GM21576 (cell line): ENCODE measurements around the gene SIVA1.

Experiments used
- ATAC-seq: cut with Tn5 transposase; IDR thresholded peaks from one replicate; pipeline ENCODE4 v1.9.1; 2021; ENCODE audit warnings: mild to moderate bottlenecking, moderate library complexity; ENCODE audit not compliant: unreplicated experiment

SIVA1 gene

DNA sequence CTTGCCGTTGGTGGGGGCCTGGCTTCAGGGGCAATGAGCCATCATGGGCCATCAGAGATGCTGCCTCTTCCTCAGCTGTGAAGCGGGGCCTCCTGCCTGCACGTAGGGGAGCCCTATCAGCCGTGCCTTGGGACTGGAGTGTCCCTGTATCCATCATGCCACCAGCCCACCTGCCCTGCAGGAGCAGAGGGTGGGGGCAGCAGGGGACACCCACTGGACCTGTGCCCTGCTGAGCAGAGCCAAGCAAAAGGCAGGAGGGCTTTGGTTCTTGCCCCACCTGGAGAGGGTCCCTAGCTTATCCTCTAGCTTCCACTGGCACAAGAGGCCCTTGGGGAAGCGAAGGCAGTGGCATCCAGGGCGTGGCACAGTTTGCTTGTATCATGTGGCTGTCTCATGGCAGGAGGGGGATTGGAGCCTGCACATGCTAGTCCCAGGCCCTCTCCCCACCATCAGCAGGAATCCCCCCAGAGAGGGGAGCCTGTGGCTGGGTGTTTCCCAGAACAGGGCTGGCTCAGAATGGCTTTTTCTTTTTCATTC is 18.8 kb upstream of the SIVA1 start:
- ATAC-seq = no peak

DNA sequence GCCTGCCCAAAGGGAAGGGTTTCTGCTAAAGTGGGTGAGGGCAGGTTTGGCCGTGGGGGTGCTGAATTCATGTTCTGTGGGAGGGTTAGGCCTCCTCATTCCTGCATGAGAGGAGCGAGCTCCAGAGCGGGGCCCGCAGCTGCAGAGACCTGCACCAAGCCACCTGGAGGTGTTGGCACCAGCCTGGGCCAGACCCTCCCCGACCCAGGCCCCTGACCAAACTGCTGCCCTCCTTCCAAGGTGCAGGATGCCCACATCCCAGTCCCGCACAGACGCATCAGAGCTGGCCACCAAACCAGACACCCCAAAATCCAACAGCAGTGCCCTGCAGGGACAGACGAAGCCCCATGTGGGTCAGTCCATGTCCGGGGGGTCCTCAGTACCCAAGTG is 18.4 kb upstream of the SIVA1 start:
- ATAC-seq = no peak

DNA sequence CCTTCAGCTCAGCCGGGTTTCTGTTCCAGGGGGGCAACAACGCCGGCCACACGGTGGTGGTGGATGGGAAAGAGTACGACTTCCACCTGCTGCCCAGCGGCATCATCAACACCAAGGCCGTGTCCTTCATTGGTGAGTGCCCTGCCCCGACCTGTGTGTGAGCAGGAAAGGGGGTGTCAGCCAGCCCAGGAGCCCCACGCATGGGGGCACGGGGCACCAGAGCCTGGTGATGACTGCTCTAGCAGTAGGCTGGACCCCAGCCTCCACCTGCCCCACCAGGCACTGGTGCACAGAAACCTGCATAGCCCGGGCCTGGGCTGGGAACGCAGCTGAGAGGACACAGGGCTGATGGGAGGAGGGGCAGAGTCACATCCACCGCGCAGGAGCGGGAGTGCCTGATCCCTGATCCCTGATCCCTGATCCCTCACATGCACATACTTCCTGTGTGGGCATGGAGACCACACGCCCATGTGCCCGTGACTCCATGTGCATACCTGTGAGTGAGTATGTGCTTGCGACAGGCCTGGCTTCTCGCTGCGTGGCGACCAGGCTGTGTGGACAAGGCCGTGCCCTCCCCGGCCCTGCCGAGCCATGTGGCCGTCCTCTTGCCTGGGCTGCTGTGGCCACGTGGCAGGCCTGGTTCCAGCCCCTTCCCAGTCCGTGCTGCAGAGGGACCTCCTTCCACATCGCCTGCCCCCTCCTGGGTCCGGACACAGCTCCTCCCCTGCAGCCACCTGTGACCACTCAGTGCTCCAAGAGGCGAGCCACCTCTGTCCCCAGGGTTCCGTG is 17.8 kb upstream of the SIVA1 start:
- no peak for ATAC-seq

DNA sequence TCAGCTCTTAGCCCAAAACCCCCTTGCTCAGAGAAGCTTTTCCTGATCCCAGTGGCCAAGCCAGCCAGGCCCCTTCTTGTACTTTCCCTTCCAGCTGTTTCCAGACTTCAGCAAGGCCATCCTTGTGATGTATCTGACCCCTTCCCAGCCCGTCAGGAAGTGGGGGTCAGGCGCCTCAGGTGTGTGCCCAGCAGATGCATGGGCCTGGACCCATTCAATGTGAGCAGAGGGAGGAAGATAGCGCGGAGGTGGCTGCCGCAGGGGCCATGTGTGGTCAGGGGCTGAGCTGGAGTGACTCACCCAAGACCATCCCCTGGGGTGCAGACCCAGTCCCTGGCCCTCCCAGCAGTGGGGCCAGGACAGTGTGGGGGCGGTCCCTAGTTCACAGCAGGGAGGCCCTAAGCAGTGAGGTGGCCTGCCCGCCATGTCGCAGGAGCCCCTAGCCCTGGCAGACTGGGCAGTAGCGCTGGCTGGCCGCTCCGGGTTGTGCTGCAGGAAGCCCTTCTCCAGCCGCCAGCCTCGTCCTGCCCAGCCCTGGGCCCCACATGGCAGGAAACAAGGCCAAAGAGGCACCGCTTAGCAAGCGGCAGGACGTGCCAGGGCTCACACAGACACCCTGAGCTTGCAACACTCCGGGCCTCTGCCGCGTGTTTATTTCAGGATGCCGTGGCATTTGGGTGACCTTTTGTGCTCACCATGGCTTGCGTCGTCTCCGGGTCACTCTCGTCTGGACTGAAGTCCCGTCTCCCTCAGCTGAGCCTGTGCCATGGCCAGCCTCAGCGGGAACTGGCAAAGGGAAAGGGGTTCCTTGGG is 16.9 kb upstream of the SIVA1 start:
- no peak for ATAC-seq

DNA sequence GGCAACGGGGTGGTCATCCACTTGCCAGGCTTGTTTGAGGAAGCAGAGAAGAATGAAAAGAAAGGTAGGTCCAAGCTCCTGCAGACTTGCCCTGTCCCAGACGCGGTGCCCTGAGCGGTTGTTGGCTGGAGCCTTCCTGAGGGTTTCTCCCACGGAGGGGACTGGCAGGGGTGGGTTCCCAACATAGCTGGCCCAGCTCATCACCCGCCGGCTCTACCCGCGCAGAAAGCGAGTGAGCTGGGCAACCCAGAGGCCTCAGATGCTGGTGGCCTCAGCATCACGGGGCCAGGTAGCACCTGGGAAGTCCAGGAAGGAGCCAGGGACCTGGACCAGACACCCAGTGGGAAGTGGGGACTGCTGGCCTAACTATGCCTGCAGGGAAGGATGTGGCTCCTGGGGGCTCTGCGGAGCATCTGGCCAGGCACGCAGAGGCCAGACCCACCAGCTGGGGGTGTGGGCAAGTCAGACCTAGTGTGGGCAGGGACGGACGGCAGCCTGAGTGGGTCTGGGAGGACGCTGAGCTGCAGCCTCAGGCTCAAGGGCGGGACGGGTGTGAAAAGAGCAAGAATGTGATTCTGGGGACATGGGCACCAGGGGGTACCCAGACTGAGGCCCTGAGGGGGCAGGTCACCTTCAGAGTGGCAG is 14.4 kb upstream of the SIVA1 start:
- no peak for ATAC-seq

DNA sequence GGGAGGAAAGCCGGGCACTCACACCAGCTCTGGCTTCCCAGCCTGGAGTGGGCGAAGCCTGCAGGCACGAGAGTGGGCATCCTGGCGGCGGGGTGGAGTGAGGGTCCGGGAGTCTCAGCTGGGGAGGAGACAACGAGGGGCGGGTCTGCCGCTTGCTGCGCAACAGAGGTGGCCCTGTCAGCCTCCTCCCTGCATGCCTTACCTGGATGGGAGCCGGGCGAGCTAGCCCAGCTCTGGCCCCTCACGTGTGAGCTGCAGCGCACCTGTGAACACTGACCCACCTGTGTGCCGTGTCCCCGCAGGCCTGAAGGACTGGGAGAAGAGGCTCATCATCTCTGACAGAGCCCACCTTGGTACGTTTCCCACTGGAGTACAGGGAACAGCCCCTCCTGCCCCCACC is 13.9 kb upstream of the SIVA1 start:
- ATAC-seq = no peak

DNA sequence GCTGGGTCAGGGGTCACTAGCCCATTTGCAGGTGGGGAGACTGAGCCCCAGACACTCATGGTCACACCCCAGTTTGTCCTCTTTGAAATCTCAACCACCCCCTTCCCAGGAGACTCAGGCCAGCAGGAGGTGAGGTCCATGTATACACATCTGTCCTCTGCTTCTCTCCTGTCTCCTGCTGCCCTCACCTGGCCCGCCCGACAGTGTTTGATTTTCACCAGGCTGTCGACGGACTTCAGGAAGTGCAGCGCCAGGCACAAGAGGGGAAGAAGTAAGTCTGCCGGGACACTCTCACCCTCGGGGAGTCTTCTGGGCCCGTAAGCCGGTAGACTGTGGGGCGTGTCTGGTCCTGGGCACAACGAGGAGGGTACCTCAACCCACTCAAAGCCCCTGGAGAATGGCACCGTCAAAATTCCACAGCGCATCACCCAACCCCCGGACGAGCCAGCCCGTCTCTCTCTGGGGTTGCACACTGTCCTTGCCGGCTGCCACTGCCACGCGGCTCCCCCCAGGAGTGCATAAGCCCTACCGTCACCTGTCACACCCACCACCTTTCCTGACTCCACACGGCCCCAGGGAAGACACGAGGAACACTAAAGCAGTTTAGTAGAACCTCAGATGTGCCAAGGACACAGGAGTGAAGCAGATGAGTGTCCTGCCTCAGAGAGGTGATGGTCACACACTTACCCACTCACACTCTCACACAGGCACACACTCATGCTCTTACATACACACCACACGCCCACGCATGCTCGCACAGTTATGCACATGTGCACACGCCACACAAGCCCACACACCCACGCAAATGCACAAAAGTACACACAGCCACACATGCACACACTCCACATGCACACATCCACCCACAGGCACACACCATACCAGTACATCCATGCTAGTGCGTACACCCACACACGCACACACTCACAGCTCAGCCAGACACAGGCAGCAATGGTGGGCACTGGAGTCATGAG is 13.1 kb upstream of the SIVA1 start:
- ATAC-seq = no peak

DNA sequence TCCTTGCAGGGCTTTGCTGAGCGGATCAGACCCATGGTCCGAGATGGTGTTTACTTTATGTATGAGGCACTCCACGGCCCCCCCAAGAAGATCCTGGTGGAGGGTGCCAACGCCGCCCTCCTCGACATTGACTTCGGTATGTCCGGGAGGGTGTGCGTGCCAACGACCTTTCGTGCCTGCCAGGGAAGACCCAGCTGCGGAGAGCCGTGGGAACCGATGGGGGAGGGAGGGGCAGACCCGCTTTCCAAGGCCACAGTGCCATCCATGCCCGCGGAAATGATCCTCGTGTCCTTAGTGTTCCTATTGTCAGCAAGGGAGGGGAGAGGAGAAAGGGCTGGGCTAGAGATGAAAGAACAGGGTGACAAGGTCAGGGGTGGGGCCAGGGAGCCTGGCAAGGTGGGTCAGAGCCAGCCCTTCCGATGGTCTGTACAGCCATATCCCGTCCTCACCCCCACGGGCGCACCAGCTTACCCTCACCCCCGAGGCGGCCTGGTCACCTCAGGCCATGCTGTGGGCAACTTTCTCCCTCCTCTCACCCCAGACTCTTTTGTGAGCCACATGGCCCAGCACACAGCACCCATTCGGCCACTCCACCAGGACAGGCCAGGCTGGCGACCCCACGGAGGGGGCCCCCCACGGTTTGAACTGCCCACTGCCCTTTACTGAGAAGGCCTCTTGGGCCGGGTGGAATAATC is 11.7 kb upstream of the SIVA1 start:
- no peak for ATAC-seq

DNA sequence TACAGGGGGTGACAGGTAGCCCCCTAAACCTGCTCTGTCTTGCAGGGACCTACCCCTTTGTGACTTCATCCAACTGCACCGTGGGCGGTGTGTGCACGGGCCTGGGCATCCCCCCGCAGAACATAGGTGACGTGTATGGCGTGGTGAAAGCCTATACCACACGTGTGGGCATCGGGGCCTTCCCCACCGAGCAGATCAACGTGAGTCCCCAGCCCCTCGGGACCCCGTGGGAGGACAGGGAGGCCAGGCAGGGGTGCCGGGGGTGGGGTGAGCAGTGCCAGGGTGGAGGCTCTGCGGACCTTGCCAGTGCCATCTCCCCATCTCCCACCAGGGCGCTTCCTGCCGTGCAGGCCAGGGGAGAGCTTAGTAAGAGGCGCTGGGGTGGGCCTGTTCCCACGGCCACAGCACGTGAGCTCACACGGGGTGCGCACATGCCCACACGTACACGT is 11.1 kb upstream of the SIVA1 start:
- ATAC-seq = no peak

DNA sequence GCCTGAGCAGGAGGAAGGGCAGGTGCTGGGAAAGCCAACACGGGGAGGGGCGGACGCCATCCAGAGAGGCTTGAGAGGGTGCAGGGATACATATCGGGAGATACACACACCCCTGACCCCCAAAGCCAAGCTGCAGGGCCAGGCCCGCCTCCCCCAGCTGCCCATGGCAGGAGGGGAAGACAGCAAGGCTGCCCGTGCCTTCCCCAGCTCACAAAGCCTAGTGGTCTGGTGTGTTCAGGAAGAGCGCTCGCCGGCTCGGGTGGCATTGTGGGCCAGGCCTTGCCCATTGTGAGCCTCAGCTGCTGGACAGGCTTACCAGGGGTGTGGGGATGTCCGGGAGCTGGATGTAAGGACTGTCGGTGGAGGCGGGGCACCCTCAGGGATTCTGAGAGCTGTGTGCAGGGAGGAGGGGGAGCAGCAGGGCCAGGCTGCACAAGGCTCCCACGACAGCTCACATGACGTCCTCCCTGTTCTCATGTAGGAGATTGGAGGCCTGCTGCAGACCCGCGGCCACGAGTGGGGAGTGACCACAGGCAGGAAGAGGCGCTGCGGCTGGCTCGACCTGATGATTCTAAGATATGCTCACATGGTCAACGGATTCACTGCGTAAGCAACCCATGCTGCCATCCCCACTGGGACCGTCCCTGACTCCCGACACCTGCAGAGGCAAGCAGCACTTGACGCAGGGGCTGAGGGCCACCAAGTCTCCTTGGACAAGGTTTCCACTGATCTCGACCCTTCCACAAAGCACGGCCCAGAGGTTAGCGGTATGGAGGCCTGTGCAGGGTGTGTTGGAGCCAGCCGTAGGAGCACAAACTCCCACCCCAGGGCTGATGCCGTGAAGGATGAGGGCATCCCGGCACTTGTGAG is 10.1 kb upstream of the SIVA1 start:
- no peak for ATAC-seq

DNA sequence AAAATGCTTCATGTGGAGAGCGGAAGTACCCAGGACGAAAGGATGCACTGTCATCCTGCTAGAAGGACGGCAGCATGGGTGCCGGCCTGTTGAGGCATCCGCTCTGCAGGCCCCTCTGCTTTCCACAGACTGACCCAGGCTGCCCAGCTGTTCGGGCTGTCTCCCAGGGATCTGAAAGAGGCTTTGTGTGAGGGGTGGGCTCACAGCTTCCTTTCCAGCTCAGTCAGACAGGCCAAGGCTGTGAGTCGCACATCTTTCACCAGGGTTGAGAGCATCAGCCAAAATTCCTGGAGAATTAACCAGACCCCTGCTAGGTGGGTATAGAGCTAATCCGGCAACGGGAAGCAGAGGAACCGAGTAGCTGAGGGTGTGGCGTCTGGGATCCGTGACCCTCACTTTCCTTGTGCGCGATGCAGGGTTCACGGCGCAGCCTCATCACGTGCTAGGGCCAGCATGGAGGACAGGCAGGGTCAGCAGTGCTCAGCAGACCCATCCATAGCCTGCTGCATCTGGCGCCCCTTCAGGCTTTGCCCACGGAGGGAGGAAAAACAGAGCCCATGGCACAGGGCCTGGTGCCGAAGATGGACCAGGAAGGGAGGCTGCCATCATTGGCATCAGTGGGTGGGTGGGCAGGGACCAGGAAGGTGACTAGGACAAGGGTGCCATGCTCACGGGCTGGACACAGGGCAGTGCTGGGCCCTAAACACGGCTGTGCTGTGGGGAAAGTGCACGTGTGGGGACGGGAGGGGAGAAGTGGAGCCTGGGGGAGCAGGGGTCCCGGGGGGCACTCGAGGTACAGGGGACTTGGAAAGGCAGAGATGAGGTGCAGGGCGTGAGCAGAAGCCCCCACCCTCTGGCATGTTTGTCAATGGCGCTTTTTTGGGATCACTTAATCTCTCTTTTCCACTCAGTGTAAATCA is 9.2 kb upstream of the SIVA1 start:
- ATAC-seq = no peak

DNA sequence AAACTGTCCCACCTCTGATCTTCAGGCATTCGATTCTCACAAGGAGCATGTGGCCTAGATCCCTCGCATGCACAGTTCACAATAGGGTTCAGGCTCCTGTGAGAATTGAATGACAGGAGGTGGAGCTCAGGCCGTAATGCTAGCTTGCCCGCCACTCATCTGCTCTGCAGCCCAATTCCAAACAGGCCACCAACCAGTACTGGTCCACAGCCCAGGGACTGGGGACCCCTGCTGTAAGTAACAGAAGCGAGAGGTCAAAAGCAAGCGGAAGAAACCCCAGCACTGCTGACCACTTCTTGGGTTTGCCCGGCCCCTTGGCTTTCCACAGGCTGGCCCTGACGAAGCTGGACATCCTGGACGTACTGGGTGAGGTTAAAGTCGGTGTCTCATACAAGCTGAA is 8.5 kb upstream of the SIVA1 start:
- no peak for ATAC-seq

DNA sequence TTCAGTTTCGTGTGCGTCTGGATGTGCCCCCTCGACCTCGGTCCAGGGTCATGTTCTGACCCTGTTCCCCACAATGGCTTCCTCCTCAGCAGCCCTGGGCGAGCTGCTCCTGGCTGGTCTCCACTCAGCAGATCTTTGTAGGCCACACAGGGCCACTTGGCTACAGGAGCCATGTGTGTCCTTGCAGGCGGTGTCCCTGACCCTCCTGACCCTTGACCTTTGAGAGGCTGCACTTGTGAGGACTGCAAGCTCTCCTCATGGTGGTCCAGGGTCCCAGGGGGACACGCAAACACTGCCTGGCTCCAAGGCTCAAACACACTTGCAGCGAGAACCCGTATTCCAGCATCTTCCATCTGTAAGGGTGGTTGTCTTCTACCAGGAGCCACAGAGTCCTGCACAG is 7.5 kb upstream of the SIVA1 start:
- no peak for ATAC-seq

DNA sequence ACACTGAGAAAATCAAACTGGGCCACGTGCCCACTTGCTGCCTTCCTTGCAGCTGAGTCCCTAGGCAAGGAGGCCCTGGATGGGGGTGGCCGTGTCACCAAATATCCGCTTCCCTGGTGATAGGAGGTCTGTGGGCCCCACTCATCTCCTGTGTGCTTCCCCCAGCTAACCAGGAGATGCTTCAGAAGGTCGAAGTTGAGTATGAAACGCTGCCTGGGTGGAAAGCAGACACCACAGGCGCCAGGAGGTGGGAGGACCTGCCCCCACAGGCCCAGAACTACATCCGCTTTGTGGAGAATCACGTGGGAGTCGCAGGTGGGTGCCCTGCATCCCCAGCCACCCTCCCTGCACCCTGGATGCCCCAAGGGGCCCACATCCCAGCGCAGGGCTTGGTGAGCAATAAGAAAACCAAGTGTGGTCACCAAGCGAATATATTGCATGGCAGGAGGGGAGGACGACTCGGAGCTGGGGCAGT is 6.8 kb upstream of the SIVA1 start:
- no peak for ATAC-seq

DNA sequence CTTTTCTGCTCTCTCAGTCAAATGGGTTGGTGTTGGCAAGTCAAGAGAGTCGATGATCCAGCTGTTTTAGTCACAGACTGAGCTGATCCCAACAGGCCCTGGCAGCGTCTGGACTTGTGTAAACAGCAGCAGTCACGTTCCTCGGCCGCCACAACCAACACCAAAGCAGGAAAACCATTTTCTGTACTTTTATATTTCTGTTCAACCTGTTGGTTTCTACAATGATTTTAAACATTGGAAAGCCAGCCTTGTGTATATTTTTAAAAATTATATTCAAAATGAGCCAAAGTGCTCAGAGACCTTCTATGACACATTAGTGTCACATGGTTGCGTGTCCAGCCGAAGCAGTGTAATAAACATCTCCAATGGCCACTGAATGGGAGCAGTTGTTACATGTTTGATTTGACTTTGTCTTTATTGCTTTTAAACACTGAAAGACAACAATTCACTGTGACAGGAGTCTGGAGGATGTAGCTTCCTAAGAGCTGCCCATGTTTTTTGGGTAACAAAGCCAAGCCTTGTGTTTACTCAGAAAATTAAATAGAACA is 5.9 kb upstream of the SIVA1 start:
- no peak for ATAC-seq

DNA sequence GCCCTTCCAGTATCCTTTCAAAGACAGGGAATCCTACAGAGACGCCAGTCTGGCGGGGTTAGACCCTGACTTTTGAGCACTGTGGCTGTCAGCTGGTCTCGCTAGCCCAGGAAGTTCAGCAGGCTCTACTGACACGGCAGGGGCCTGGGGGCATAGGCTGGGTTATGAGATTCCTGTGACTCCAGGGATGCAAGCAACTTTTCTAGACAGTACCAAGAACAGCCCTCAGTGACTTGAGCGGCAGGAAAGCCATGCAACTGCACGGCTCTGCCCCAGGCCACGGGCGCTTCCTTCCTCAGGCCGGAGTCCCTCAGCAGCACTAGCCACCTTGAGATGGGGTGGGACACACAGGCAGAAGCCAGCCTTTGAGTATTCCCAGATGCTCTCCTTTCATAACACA is 5.1 kb upstream of the SIVA1 start:
- no peak for ATAC-seq

DNA sequence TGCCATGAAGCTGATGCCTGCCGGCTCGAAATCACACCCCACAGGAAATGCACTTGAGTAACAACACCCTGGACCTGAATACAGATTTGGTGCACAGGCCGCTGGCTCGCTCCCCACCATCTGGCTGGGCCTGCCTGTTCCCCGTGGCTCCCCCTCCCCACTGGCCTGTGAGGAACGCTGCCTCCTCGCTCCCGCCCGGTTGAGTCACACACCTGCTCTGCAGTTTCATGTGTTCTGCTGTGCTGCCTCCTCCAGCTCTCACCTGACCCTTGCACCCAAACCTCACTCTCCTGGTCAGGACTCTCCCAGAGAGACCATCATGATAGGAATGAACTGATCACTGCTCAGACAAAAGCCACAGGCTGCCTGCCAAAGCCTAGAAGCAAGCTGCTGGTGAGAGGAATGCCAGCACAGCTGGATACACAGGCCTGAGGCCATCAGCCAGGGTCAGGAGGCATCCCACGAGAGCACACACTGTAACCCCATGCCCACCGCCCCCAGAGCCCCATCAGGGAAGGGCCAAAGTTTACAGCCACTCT is 3.8 kb upstream of the SIVA1 start:
- ATAC-seq = no peak
